ENCODE measurements around the gene ARHGAP40.

The ARHGAP40 gene

GRCh38 chr20:38599410-38599882, 2.2 kb upstream of the ARHGAP40 start:
- DNase-seq (ENCODE audit: extremely low read depth, low read depth), result no peak
- TF ChIP-seq, protein P1, sequence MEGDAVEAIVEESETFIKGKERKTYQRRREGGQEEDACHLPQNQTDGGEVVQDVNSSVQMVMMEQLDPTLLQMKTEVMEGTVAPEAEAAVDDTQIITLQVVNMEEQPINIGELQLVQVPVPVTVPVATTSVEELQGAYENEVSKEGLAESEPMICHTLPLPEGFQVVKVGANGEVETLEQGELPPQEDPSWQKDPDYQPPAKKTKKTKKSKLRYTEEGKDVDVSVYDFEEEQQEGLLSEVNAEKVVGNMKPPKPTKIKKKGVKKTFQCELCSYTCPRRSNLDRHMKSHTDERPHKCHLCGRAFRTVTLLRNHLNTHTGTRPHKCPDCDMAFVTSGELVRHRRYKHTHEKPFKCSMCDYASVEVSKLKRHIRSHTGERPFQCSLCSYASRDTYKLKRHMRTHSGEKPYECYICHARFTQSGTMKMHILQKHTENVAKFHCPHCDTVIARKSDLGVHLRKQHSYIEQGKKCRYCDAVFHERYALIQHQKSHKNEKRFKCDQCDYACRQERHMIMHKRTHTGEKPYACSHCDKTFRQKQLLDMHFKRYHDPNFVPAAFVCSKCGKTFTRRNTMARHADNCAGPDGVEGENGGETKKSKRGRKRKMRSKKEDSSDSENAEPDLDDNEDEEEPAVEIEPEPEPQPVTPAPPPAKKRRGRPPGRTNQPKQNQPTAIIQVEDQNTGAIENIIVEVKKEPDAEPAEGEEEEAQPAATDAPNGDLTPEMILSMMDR (IDR thresholded peaks at IDR 0.05; ENCODE audit: low read depth, low read length), result no peak

GRCh38 chr20:38600057-38600456, 1.6 kb upstream of the ARHGAP40 start:
- DNase-seq (ENCODE audit: extremely low read depth, low read depth), result no peak
- TF ChIP-seq, protein P1 (IDR thresholded peaks at IDR 0.05; ENCODE audit: low read depth, low read length), result no peak

DNA sequence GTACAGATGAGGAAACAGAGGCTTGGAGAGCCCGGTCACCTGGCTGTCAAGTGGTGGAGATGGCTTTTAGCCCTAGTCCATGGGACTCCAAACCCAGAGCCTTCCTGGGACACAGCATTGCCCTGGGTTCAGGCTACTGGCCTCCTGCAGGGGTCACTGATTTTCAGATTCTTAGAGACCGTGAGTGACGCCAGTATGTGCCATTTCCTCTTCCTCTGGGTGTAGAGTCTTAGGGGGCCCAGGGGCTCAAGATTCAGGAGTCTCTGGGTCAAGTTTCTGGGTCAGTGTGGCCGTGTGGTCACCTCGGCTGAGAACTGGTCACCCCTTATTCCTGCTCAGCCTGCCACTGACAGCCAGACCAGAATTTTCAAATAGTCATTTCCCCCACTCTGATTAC, 574 bp downstream of the ARHGAP40 start:
- no peak for DNase-seq (ENCODE audit: extremely low read depth, low read depth)
- TF ChIP-seq, protein P1 (IDR thresholded peaks at IDR 0.05; ENCODE audit: low read depth, low read length), result no peak

DNA sequence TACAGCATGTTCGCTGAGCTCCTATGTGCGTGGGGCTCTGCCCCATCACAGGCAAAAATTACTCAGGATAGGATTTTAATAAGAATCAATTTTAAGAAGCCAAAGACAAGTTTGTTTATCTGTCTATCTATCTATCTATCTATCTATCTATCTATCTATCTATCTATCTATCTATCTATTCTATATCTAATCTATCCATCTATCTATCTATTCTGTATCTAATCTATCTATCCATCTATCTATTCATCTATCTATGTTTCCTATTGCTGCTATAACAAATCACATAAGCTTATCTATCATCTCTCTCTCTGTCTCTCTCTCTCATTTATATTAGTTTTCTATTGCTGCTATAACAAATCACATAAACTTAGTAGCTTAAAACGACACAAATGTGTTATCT, 1.7 kb downstream of the ARHGAP40 start:
- no peak for DNase-seq (ENCODE audit: extremely low read depth, low read depth)
- TF ChIP-seq, protein P1 (IDR thresholded peaks at IDR 0.05; ENCODE audit: low read depth, low read length), result no peak

GRCh38 chr20:38604873-38605303, 3.3 kb downstream of the ARHGAP40 start:
- DNase-seq (ENCODE audit: extremely low read depth, low read depth), result no peak
- TF ChIP-seq, protein P1 (IDR thresholded peaks at IDR 0.05; ENCODE audit: low read depth, low read length), result no peak

DNA sequence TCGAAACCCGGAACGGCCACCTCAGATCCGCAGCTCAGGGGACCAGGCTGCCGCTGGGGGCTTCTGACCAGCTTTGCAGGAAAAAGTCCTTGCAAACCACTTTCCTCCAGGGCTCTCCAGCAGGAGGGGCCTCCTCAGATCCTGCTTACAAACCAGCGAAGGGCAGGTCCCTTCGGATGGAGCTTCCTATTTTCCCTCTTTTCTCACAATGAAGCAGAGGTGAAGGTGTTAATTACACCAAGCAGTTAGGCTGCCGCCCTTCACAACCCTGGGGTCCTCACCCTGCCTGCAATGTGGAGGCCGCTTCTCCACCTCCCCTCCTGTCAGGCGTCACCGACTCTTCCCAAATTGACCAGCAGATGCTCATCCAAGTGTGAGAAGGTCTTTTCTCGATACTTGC, 5.7 kb downstream of the ARHGAP40 start:
- no peak for DNase-seq (ENCODE audit: extremely low read depth, low read depth)
- TF ChIP-seq, protein P1 (IDR thresholded peaks at IDR 0.05; ENCODE audit: low read depth, low read length), result no peak

DNA sequence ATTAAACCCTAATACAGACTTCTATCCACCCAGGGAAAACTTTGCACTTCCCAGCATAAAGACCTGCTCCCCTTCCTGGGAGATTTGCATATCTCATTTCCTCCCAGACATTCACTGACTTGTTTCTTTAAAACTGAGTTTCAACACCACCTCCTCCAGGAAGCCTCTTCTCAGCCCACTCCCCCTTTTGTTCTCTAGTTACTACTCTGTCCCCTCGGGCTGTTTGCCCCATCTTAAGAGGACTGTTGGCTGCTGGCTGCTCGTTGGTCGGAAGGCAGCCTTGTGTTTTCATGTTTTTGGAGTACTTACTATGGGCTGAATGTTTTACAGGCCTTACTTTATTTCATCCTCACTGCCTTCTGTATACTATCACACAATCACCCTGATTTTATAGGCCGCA, 6.6 kb downstream of the ARHGAP40 start:
- TF ChIP-seq, protein P1 (IDR thresholded peaks at IDR 0.05; ENCODE audit: low read depth, low read length), result no peak
- no peak for DNase-seq (ENCODE audit: extremely low read depth, low read depth)

Measured in AG09319 (cell line).